Measurements from ENCODE around the gene FA2H. TPM values are rescaled to one million over a fixed set of nuclear protein-coding genes. Genes with fewer than 3 reads are reported as not detected.

Gene FA2H, protein sequence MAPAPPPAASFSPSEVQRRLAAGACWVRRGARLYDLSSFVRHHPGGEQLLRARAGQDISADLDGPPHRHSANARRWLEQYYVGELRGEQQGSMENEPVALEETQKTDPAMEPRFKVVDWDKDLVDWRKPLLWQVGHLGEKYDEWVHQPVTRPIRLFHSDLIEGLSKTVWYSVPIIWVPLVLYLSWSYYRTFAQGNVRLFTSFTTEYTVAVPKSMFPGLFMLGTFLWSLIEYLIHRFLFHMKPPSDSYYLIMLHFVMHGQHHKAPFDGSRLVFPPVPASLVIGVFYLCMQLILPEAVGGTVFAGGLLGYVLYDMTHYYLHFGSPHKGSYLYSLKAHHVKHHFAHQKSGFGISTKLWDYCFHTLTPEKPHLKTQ
- total RNA-seq (2022; extraction: Qiagen RNA extraction), result 31.4 to 35.7 TPM (median 34.6 TPM) in 5 replicates

GRCh38 chr16:74774223-74775139 is at the start of gene FA2H:
TSS of gene FA2H (minus strand) at chr16:74774820. CDS start at chr16:74774755, 65 bp downstream.

DNA sequence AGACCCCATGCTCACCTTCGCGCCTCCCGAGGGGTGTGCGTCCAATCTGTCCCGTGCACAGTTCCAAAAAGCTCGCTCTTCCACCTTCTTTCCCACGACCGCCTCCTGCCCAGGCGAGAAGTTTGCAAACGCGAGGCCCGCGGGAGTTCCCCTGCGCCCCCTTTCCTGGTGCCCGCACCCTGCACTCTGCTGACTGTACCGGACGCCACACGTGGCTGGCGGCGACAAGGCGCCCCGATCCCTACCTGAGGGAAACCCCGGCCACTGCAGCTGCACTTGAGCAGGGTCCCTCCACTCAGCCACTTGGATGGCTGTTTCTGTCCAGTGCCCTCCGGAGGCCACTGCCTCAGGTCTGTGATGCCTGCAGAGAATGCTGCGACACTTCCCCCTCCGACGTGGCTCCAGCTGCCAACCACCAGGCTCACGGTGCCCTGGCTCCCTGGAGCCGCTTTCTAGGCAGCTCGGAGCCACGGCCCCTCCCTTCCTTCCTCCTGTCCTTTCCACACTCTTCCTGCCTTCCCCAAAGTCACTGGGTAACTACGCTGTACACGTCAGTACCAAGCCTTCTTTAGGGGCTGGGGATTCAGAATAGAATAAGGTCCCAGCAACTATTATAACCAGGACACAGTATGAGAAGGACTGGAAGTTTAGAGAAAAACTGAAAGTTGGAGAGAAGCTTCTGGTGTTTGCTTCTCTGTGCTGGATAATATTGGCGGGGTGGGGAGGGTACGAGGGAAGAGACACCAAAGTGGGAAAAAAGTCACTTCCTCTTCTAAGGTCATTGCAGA is 74.0 kb downstream of the FA2H start, which contains the start of gene MLKL:
Gene MLKL, minus strand, starts transcription at position 425 of the 788 bp plus-strand sequence. CDS start 5,105 bp downstream, outside the sequence.

GRCh38 chr16:74666425-74667254 is 108.0 kb downstream of the FA2H start, which contains the start of gene RFWD3:
TSS of gene RFWD3 (minus strand) at chr16:74666877. CDS start at chr16:74661449, 5,428 bp downstream.

Other genes with a start within 250 kb of the FA2H start
- gene GLG1, start 167.7 kb downstream of the FA2H start, total RNA-seq (2022; extraction: Qiagen RNA extraction), result 42.0 to 55.6 TPM (median 50.0 TPM) in 5 replicates
- 31.2 to 37.9 TPM (median 33.1 TPM) in 5 replicates for gene RFWD3, start 107.9 kb downstream of the FA2H start, total RNA-seq (2022; extraction: Qiagen RNA extraction)
- 39.2 to 45.0 TPM (median 41.1 TPM) in 5 replicates for gene MLKL, start 74.0 kb downstream of the FA2H start, total RNA-seq (2022; extraction: Qiagen RNA extraction)
- gene WDR59, start 210.3 kb upstream of the FA2H start, total RNA-seq (2022; extraction: Qiagen RNA extraction), result 22.9 to 29.2 TPM (median 27.1 TPM) in 5 replicates
- 13.5 to 23.5 TPM (median 22.6 TPM) in 5 replicates for gene ZNRF1, start 224.2 kb upstream of the FA2H start, total RNA-seq (2022; extraction: Qiagen RNA extraction)

Data from A549 treated with AZD2906 at 1 μM for 4 hours (cell line).